Measurements from ENCODE around the gene OR10V1.

Gene OR10V1

GRCh38 chr11:59668188-59668949, 45.3 kb downstream of the OR10V1 start:
- peak; percentile 52 for DNase-seq (ENCODE audit: low spot score)

DNA sequence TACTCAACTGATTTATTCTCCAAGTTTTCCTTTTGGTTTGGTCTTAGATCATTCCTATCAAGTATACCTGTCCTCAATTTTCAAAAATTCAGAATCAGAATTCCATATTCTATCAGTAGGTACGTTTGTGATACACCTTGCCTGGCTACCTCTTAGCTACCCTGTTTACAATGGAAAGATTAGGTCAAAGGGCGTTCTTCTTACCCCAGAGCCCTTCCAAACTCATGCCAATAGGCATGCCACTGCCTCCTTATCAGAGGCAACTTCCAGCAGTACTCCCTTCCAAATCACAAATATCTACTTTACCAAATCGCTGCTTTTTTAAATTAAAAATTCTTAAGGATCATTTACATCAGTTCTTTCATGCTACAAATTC, 45.8 kb downstream of the OR10V1 start:
- DNase-seq (ENCODE audit: low spot score): no peak

- no peak for DNase-seq (ENCODE audit: low spot score)
Observed at GRCh38 chr11:59666969-59667368, 46.7 kb downstream of the OR10V1 start.
